K562 (cell line): ENCODE data around the gene KRT31. TPM values are rescaled to one million over a fixed set of nuclear protein-coding genes. Genes with fewer than 3 reads are reported as not detected.

Source experiments
- ATAC-seq: fragments of 200-7000 bp; cut with Tn5 transposase; 3 replicates; pipeline ENCODE4 v1.9.1; 2020; ENCODE audit warnings: moderate library complexity
- BruUV-seq: library from RNA; stranded (reverse); fragments of 400-500 nt; replicated peaks from 2 replicates; lab custom pipeline; 2021; lab: Mats Ljungman, UMichigan
- CTCF ChIA-PET: fragments of 300-600 bp; formaldehyde crosslinking; extraction: SDS; loops from one replicate; lab custom pipeline; 2021; ENCODE audit warnings: low intra/inter-chr PET ratio; lab: Yijun Ruan, JAX
- POLR2A ChIA-PET: fragments of 300-600, 350-650 bp; sonication (Branson Sonifier 250); formaldehyde crosslinking; extraction: SDS; loops from one replicate; lab custom pipeline; 2021; ENCODE audit warnings: antibody characterized with exemption, inconsistent platforms; lab: Yijun Ruan, JAX
- DNase-seq, 4 experiments: peaks; one replicate each; pipeline versions ENCODE4 v3.0.0 to v3.0.0-alpha.2; 2011 to 2018; ENCODE audit warnings: low spot score in 3 of 4, mixed read lengths in 3 of 4; ENCODE audit errors: extremely low read depth in 1 of 4
- FAIRE-seq: peaks from 2 replicates; lab custom pipeline; 2011; peaks lifted over from hg19 to GRCh38; lab: Jason Lieb, UNC
- H2AFZ ChIP-seq: 2 replicates; pipeline ENCODE4 v1.6.0; 2011; ENCODE audit warnings: low read depth, low read length, control low read depth, inconsistent platforms
- H3K27ac ChIP-seq: fragments of 200-600 bp; 3 replicates; pipeline ENCODE4 v1.8.0; 2011; ENCODE audit warnings: low read depth, mild to moderate bottlenecking, control low read depth, inconsistent platforms, low read length, moderate library complexity, mixed read lengths; ENCODE audit errors: extremely low read depth
- H3K27me3 ChIP-seq, 2 experiments: fragments of 300-600 bp in 1 of 2; 2 replicates in 1 of 2; 3 replicates in 1 of 2; pipeline versions ENCODE4 v1.6.0 to v1.8.0; 2011; ENCODE audit warnings: inconsistent platforms in 2 of 2, low read length in 2 of 2, mild to moderate bottlenecking in 1 of 2, mixed read lengths in 1 of 2, moderate library complexity in 1 of 2; ENCODE audit not compliant: control insufficient read depth in 2 of 2, insufficient read depth in 2 of 2
- H3K36me3 ChIP-seq: fragments of 300-600 bp; 3 replicates; pipeline ENCODE4 v1.8.0; 2011; ENCODE audit warnings: mild to moderate bottlenecking, low read length, inconsistent platforms; ENCODE audit not compliant: control insufficient read depth, insufficient read depth
- H3K4me1 ChIP-seq, 2 experiments: fragments of 200-600 bp in 1 of 2; replicated peaks in 1 of 2; 2 replicates in 1 of 2; 3 replicates in 1 of 2; pipeline versions ENCODE4 v1.5.1 to v1.8.0; 2011; ENCODE audit warnings: inconsistent platforms in 2 of 2, low read length in 2 of 2, mild to moderate bottlenecking in 1 of 2, mixed read lengths in 1 of 2, moderate library complexity in 1 of 2; ENCODE audit not compliant: control insufficient read depth in 2 of 2, insufficient read depth in 2 of 2
- H3K4me2 ChIP-seq: 2 replicates; pipeline ENCODE4 v1.6.1; 2011; ENCODE audit warnings: low read length, control low read depth, inconsistent platforms, mixed read lengths; ENCODE audit not compliant: insufficient read depth
- H3K4me3 ChIP-seq: fragments of 200-600 bp; sonication (generic), shearing (Covaris generic); 2 replicates; pipeline ENCODE4 v1.5.1; 2016; ENCODE audit warnings: control low read depth, inconsistent platforms
- H3K79me2 ChIP-seq: fragments of 200-600 bp; 3 replicates; pipeline ENCODE4 v1.8.0; 2011; ENCODE audit warnings: low read length, inconsistent platforms; ENCODE audit not compliant: control insufficient read depth, insufficient read depth
- H3K9ac ChIP-seq, 2 experiments: 2 replicates each; pipeline versions ENCODE4 v1.6.0 to v1.6.1; 2011; ENCODE audit warnings: low read depth in 2 of 2, low read length in 2 of 2, control low read depth in 1 of 2, inconsistent platforms in 1 of 2, mild to moderate bottlenecking in 1 of 2, mixed read lengths in 1 of 2; ENCODE audit not compliant: insufficient read depth in 1 of 2
- H3K9me1 ChIP-seq: one replicate; pipeline ENCODE4 v1.6.0; 2011; ENCODE audit warnings: inconsistent platforms, mild to moderate bottlenecking, low read length, moderate library complexity; ENCODE audit not compliant: control insufficient read depth, insufficient read depth
- H3K9me3 ChIP-seq: replicated peaks from 2 replicates; pipeline ENCODE4 v1.5.1; 2011; ENCODE audit warnings: low read depth, low read length, inconsistent platforms; ENCODE audit not compliant: control insufficient read depth, insufficient read depth
- H4K20me1 ChIP-seq: replicated peaks from 2 replicates; pipeline ENCODE4 v1.6.1; 2011; ENCODE audit warnings: low read length, inconsistent platforms, mixed read lengths; ENCODE audit not compliant: control insufficient read depth, insufficient read depth
- ATF1 ChIP-seq, 2 experiments: fragments of 450-650 bp in 1 of 2; IDR thresholded peaks; 2 replicates each; pipeline ENCODE4 v1.6.1; 2016; ENCODE audit warnings: missing compliant biosample characterization in 1 of 2, missing genetic modification characterization in 1 of 2
- CBFA2T3 ChIP-seq: fragments of 450-650 bp; IDR thresholded peaks from 2 replicates; pipeline ENCODE4 v1.6.1; 2017
- EHMT2 ChIP-seq: fragments of 450-650 bp; IDR thresholded peaks from 2 replicates; pipeline ENCODE4 v1.6.1; 2018; ENCODE audit warnings: antibody characterized with exemption
- EP300 ChIP-seq: IDR thresholded peaks from 2 replicates; pipeline ENCODE4 v1.6.1; 2012; ENCODE audit warnings: low read length, improper control_type of control experiment
- SNIP1 ChIP-seq: fragments of 450-650 bp; IDR thresholded peaks from 2 replicates; pipeline ENCODE4 v1.7.1; 2017; ENCODE audit warnings: low read depth, mild to moderate bottlenecking
- SRSF9 ChIP-seq: fragments of 200-400 bp; formaldehyde crosslinking; IDR thresholded peaks from 2 replicates; pipeline ENCODE4 v1.6.1; 2017; ENCODE audit warnings: low read depth, low read length, borderline replicate concordance
- ZNF77 ChIP-seq: fragments of 250-450 bp; sonication (Bioruptor Pico); IDR thresholded peaks from 2 replicates; pipeline ENCODE4 v1.5.0; 2020
- WGBS: fragments of 100-300 bp; shearing (Covaris generic); methylation state at CpG from one replicate; pipeline ENCODE4 v1.1.6; 2016; ENCODE audit warnings: low coverage, mixed read lengths; ENCODE audit not compliant: insufficient coverage; ENCODE audit errors: missing lambda C conversion rate; 5-methylcytosine and 5-hydroxymethylcytosine counted together
- in situ Hi-C: fragments of 300-500 bp; cut with MboI; formaldehyde crosslinking; loops from 4 replicates; pipeline ENCODE4 v1.15.0; 2018; ENCODE audit warnings: inconsistent platforms, mixed read lengths
- intact Hi-C: fragments of 100-400 bp; cut with micrococcal nuclease; formaldehyde crosslinking; loops from 2 replicates; pipeline ENCODE4 v1.14.2; 2022
- polyA plus RNA-seq, 8 experiments: library from polyadenylated mRNA; depleted of rRNA in 4 of 8; stranded (reverse) in 5 of 8; unstranded in 3 of 8; fragments of >200 nt; fragmentation: Nextera tagmentation in 2 of 8; fragmentation: Illumina TruSeq in 1 of 8; extraction: Ambion mirVana in 2 of 8; extraction: Trizol in 1 of 8; gene quantifications; 2 replicates each; pipeline versions ENCODE4 v1.2.1 to v1.2.3, GENCODE V29; 2011 to 2014; ENCODE audit warnings: inconsistent platforms in 1 of 8, missing spikeins in 1 of 8
- total RNA-seq, 7 experiments: library from RNA; depleted of rRNA in 6 of 7; stranded (reverse); fragments of >200 nt in 6 of 7; fragmentation: Illumina TruSeq in 2 of 7; extraction: Trizol in 2 of 7; gene quantifications; 2 replicates each; pipeline versions ENCODE4 v1.2.1 to v1.2.3, GENCODE V29; 2011 to 2021; ENCODE audit warnings: low replicate concordance in 1 of 7
- TF ChIP-seq, protein P1 (sequence below): fragments of 250-450 bp; sonication (Bioruptor Pico); IDR thresholded peaks from 2 replicates; pipeline ENCODE4 v1.4.0; 2020; ENCODE audit warnings: mild to moderate bottlenecking, moderate library complexity
- TF ChIP-seq, protein P2 (sequence below): conservative IDR thresholded peaks from 2 replicates; pipeline ENCODE4 v1.6.1; 2011; ENCODE audit warnings: low read depth, mild to moderate bottlenecking, low read length; ENCODE audit not compliant: control insufficient read depth
- TF ChIP-seq, protein P3 (sequence below), 3 experiments: IDR thresholded peaks in 2 of 3; conservative IDR thresholded peaks in 1 of 3; 2 replicates each; pipeline ENCODE4 v1.5.1; 2011 to 2012; ENCODE audit warnings: low read length in 3 of 3, mild to moderate bottlenecking in 3 of 3, control low read depth in 2 of 3, improper control_type of control experiment in 1 of 3, inconsistent platforms in 1 of 3, low read depth in 1 of 3, mixed read lengths in 1 of 3, moderate library complexity in 1 of 3; ENCODE audit not compliant: insufficient read depth in 2 of 3

KRT31 gene
- total and polyA plus RNA-seq, 9 of the 15 experiments (the other 6 are each of a cell fraction or from before 2014, with no cell fraction given): not detected

- BruUV-seq: no TSS peak
- H3K36me3 ChIP-seq: no peaks in the 10 kb centered on the region
- no peaks in the 10 kb centered on the region for H3K9me1 ChIP-seq
- no peaks in the 10 kb centered on the region for H3K4me1 ChIP-seq
- H3K4me3 ChIP-seq: no peak overlapping the region
- H4K20me1 ChIP-seq: no peaks in the 10 kb centered on the region
- FAIRE-seq (no peak), ATAC-seq (no peak), DNase-seq (no peak)
- no peak overlapping the region for H2AFZ ChIP-seq
- H3K9ac ChIP-seq: no peak overlapping the region
- H3K27me3 ChIP-seq: peaks cover 8 to 18% of the 10 kb centered on the region in 2 experiments; a peak in 4 of 5 replicates
- TF ChIP-seq EP300: no peak
- TF ChIP-seq ATF1 (CRISPR knock-in tag; IDR thresholded peaks at IDR 0.05): no peak
- no peak for TF ChIP-seq ATF1 (tag; IDR thresholded peaks at IDR 0.05)
- 0% methylated on average over 7 of the region's 7 CpGs for WGBS
- no peaks in the 10 kb centered on the region for H3K9me3 ChIP-seq
- no peak overlapping the region for H3K27ac ChIP-seq
- no peaks in the 10 kb centered on the region for H3K79me2 ChIP-seq
- intact Hi-C loops: no loop called here
- in situ Hi-C loops: no loop called here
- CTCF ChIA-PET: no interaction called here
- H3K4me2 ChIP-seq: no peak overlapping the region
- POLR2A ChIA-PET: interaction anchor here (0.6 kb wide), 1 partner anchor 1779 kb away, joined by 3 read pairs; no protein-coding TSS in a partner anchor
Observed at GRCh38 chr17:41429667-41430066, 32.3 kb upstream of the KRT31 start.

DNA sequence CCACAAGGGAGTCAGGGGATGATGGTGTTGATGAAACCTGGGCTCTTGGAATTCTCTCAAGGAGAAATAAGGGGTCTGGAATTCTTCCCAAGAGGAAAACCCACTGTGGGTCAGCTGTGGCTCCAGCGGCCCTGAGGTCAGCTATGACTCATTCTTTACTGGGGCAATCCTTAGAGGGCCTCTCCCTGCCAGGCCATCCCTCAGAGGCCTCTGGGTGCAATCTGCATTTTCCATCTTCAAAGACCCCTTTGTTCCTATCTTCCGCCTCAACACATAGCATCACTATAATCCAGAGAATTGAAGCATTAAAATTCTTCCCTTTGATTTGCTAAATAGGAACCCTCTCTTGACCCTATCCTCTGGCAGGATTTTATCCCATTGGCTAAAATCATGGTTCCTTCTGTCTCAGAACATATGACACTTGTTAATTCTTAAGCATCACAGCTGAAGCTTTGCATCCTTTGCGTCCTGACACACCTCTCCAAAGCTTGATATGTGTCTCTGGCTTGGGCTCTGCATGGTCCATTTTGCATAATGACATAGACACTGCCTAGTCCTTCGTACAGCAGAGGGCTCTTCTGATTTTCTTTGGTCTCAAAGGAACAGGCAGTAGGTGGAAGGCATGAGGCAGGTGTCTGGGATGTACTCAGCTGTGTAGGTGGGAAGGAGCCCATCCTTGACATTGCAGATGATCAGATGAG is 31.3 kb upstream of the KRT31 start:
- no peak for ATAC-seq
- no peaks in the 10 kb centered on the region for H4K20me1 ChIP-seq
- TF ChIP-seq ZNF77 (CRISPR knock-in tag) (no peak), SRSF9 (no peak), SNIP1 (no peak), CBFA2T3 (no peak), EHMT2 (no peak)
- TF ChIP-seq, protein P1, sequence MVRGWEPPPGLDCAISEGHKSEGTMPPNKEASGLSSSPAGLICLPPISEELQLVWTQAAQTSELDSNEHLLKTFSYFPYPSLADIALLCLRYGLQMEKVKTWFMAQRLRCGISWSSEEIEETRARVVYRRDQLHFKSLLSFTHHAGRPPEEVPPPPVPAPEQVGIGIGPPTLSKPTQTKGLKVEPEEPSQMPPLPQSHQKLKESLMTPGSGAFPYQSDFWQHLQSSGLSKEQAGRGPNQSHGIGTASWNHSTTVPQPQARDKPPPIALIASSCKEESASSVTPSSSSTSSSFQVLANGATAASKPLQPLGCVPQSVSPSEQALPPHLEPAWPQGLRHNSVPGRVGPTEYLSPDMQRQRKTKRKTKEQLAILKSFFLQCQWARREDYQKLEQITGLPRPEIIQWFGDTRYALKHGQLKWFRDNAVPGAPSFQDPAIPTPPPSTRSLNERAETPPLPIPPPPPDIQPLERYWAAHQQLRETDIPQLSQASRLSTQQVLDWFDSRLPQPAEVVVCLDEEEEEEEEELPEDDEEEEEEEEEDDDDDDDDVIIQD (CRISPR knock-in tag): no peak
- TF ChIP-seq, protein P2, sequence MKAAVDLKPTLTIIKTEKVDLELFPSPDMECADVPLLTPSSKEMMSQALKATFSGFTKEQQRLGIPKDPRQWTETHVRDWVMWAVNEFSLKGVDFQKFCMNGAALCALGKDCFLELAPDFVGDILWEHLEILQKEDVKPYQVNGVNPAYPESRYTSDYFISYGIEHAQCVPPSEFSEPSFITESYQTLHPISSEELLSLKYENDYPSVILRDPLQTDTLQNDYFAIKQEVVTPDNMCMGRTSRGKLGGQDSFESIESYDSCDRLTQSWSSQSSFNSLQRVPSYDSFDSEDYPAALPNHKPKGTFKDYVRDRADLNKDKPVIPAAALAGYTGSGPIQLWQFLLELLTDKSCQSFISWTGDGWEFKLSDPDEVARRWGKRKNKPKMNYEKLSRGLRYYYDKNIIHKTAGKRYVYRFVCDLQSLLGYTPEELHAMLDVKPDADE: no peak
- TF ChIP-seq, protein P3, sequence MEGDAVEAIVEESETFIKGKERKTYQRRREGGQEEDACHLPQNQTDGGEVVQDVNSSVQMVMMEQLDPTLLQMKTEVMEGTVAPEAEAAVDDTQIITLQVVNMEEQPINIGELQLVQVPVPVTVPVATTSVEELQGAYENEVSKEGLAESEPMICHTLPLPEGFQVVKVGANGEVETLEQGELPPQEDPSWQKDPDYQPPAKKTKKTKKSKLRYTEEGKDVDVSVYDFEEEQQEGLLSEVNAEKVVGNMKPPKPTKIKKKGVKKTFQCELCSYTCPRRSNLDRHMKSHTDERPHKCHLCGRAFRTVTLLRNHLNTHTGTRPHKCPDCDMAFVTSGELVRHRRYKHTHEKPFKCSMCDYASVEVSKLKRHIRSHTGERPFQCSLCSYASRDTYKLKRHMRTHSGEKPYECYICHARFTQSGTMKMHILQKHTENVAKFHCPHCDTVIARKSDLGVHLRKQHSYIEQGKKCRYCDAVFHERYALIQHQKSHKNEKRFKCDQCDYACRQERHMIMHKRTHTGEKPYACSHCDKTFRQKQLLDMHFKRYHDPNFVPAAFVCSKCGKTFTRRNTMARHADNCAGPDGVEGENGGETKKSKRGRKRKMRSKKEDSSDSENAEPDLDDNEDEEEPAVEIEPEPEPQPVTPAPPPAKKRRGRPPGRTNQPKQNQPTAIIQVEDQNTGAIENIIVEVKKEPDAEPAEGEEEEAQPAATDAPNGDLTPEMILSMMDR (IDR thresholded peaks at IDR 0.05 in 2 of 3, conservative IDR thresholded peaks at IDR 0.05 in 1 of 3; ENCODE audit: insufficient read depth in 2 of 3, low read depth in 1 of 3, low read length in 3 of 3): no peak

More for the DNA sequence above, 31.3 kb upstream of the KRT31 start:
- no peak for FAIRE-seq
- Histone ChIP-seq H2AFZ (no peak overlapping the region), H3K36me3 (no peaks in the 10 kb centered on the region), H3K9ac (no peak overlapping the region), H3K9me3 (no peaks in the 10 kb centered on the region), H3K4me3 (no peak overlapping the region), H3K27me3 (peaks cover 14 to 22% of the 10 kb centered on the region in 2 experiments), H3K27ac (no peak overlapping the region), H3K79me2 (no peaks in the 10 kb centered on the region), H3K4me2 (no peak overlapping the region), H3K4me1 (no peaks in the 10 kb centered on the region), H3K9me1 (no peaks in the 10 kb centered on the region)
- intact Hi-C loops: no loop called here
- ChIA-PET POLR2A (no interaction called here), CTCF (interaction anchor here (0.6 kb wide), 1 partner anchor 668 kb away, joined by 3 read pairs; no protein-coding TSS in a partner anchor)
- no peak for DNase-seq
- in situ Hi-C loops: no loop called here
- no TSS peak for BruUV-seq
- WGBS: 0% methylated on average over 4 of the region's 4 CpGs
